ENCODE results near the gene EIF4A3.

The EIF4A3 gene

DNA sequence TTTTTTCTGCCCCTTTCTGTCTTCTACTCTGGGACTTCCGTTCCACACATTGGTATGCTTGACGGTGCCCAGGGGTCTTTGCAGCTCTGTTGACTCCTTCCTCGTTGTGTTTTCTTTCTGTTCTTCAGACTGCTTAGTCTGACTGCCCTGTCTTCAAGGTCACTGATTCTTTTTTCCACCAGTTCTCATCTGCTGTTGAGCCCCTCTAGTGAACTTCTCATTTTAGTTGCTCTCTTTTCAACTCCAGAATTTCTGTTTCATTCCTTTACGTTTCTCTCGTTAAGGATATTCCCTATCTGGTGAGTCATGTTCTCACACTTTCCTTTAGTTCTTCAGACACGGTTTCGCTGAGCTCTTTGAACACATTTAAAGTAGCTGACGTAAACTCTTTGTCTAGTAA lies 31.8 kb downstream of the EIF4A3 start:
- H4K20me1 ChIP-seq (ENCODE audit: insufficient read depth) = no peaks in the 10 kb centered on the region
- H3K4me3 ChIP-seq (IDR thresholded peaks at IDR 0.05; ENCODE audit: insufficient read depth, low read depth, low read length) = no peak overlapping the region
- no peaks in the 10 kb centered on the region for H3K27me3 ChIP-seq (ENCODE audit: insufficient read depth, low read depth)
- H3K27ac ChIP-seq = no peak overlapping the region
- no peak overlapping the region for H2AFZ ChIP-seq (ENCODE audit: low read depth)
- no peak for TF ChIP-seq CTCF (conservative IDR thresholded peaks at IDR 0.05; ENCODE audit: low read depth, low read length)
- no peaks in the 10 kb centered on the region for H3K36me3 ChIP-seq (ENCODE audit: insufficient read depth)
- H3K4me2 ChIP-seq = no peak overlapping the region
- H3K9ac ChIP-seq = no peak overlapping the region
- no peaks in the 10 kb centered on the region for H3K4me1 ChIP-seq (ENCODE audit: low read depth, poor library complexity, severe bottlenecking)
- H3K79me2 ChIP-seq (ENCODE audit: insufficient read depth, low read depth) = no peaks in the 10 kb centered on the region

- Histone ChIP-seq H3K27me3 (ENCODE audit: insufficient read depth, low read depth) (no peaks in the 10 kb centered on the region), H3K4me2 (no peak overlapping the region), H2AFZ (ENCODE audit: low read depth) (no peak overlapping the region), H4K20me1 (ENCODE audit: insufficient read depth) (no peaks in the 10 kb centered on the region), H3K9ac (no peak overlapping the region), H3K36me3 (ENCODE audit: insufficient read depth) (no peaks in the 10 kb centered on the region), H3K4me1 (ENCODE audit: low read depth, poor library complexity, severe bottlenecking) (no peaks in the 10 kb centered on the region), H3K4me3 (IDR thresholded peaks at IDR 0.05; ENCODE audit: insufficient read depth, low read depth, low read length) (no peak overlapping the region), H3K79me2 (ENCODE audit: insufficient read depth, low read depth) (no peaks in the 10 kb centered on the region), H3K27ac (no peak overlapping the region)
- TF ChIP-seq CTCF (conservative IDR thresholded peaks at IDR 0.05; ENCODE audit: low read depth, low read length) = no peak
Measured at GRCh38 chr17:80114758-80115157, 32.2 kb downstream of the EIF4A3 start.

- Histone ChIP-seq H3K36me3 (ENCODE audit: insufficient read depth) (no peaks in the 10 kb centered on the region), H4K20me1 (ENCODE audit: insufficient read depth) (no peaks in the 10 kb centered on the region), H3K4me3 (IDR thresholded peaks at IDR 0.05; ENCODE audit: insufficient read depth, low read depth, low read length) (no peak overlapping the region), H2AFZ (ENCODE audit: low read depth) (no peak overlapping the region), H3K27me3 (ENCODE audit: insufficient read depth, low read depth) (no peaks in the 10 kb centered on the region), H3K4me1 (ENCODE audit: low read depth, poor library complexity, severe bottlenecking) (no peaks in the 10 kb centered on the region), H3K79me2 (ENCODE audit: insufficient read depth, low read depth) (no peaks in the 10 kb centered on the region), H3K9ac (no peak overlapping the region), H3K27ac (no peak overlapping the region), H3K4me2 (no peak overlapping the region)
- TF ChIP-seq CTCF (conservative IDR thresholded peaks at IDR 0.05; ENCODE audit: low read depth, low read length) = no peak
Measured at GRCh38 chr17:80113033-80113484, 33.9 kb downstream of the EIF4A3 start.

DNA sequence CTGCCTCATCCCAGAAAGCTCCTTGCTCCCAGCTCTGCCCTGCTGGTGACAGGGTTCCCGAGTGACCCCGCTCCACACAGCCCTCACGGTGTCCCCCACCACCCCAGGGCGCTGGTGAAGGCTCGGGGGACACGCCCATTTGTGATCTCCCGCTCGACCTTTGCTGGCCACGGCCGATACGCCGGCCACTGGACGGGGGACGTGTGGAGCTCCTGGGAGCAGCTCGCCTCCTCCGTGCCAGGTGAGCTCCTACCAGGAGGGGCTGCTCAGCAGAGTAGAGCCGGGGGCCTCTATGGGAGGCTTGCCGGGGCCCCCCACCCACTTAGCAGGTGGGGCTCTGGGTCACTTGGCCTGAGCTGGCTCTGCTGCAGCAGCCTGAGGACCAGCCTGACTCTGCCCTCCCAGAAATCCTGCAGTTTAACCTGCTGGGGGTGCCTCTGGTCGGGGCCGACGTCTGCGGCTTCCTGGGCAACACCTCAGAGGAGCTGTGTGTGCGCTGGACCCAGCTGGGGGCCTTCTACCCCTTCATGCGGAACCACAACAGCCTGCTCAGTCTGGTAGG lies 34.4 kb downstream of the EIF4A3 start:
- Histone ChIP-seq H4K20me1 (ENCODE audit: insufficient read depth) (no peaks in the 10 kb centered on the region), H3K36me3 (ENCODE audit: insufficient read depth) (no peaks in the 10 kb centered on the region), H3K4me1 (ENCODE audit: low read depth, poor library complexity, severe bottlenecking) (no peaks in the 10 kb centered on the region), H3K4me3 (IDR thresholded peaks at IDR 0.05; ENCODE audit: insufficient read depth, low read depth, low read length) (no peak overlapping the region), H3K79me2 (ENCODE audit: insufficient read depth, low read depth) (no peaks in the 10 kb centered on the region), H3K4me2 (no peak overlapping the region), H2AFZ (ENCODE audit: low read depth) (no peak overlapping the region), H3K27me3 (ENCODE audit: insufficient read depth, low read depth) (no peaks in the 10 kb centered on the region), H3K27ac (no peak overlapping the region), H3K9ac (no peak overlapping the region)
- no peak for TF ChIP-seq CTCF (conservative IDR thresholded peaks at IDR 0.05; ENCODE audit: low read depth, low read length)

All from KMS-11 (cell line).